CD14-positive monocyte (primary cell): ENCODE measurements around the gene NTN5. TPM values are rescaled to one million over a fixed set of nuclear protein-coding genes. Genes with fewer than 3 reads are reported as not detected.
"Not testable (repeated sequence)": the region's sequence is repeated elsewhere in the genome, so short reads cannot be mapped to it uniquely, and the experiment has no call there.

Experiments
- DNase-seq, 3 donors: peaks; one replicate each; pipeline ENCODE4 v3.0.0-alpha.2; 2011 to 2022
- H2AFZ ChIP-seq: 2 replicates; pipeline ENCODE4 v1.6.0; 2012; ENCODE audit warnings: mild to moderate bottlenecking, low read depth, low read length, inconsistent platforms; ENCODE audit not compliant: insufficient read depth, poor library complexity, severe bottlenecking
- H3K27ac ChIP-seq, 2 donors: 1 replicate in 1 of 2; 2 replicates in 1 of 2; pipeline ENCODE4 v1.5.1; 2012 to 2013; ENCODE audit warnings: low read length in 2 of 2, control low read depth in 1 of 2, inconsistent platforms in 1 of 2, low read depth in 1 of 2, mild to moderate bottlenecking in 1 of 2
- H3K27me3 ChIP-seq, 2 donors: one replicate each; pipeline versions ENCODE4 v1.6.0 to v1.6.1; 2011 to 2013; ENCODE audit warnings: low read length in 2 of 2; ENCODE audit not compliant: control insufficient read depth in 2 of 2, insufficient read depth in 2 of 2
- H3K36me3 ChIP-seq, 2 donors: replicated peaks in 1 of 2; 1 replicate in 1 of 2; 2 replicates in 1 of 2; pipeline versions ENCODE4 v1.5.1 to v1.6.1; 2012 to 2013; ENCODE audit warnings: low read length in 2 of 2, control low read depth in 1 of 2, inconsistent platforms in 1 of 2, mild to moderate bottlenecking in 1 of 2; ENCODE audit not compliant: insufficient read depth in 2 of 2, control insufficient read depth in 1 of 2
- H3K4me1 ChIP-seq, 2 donors: 1 replicate in 1 of 2; 2 replicates in 1 of 2; pipeline versions ENCODE4 v1.5.1 to v1.6.1; 2012 to 2013; ENCODE audit warnings: low read length in 2 of 2, control low read depth in 1 of 2, inconsistent platforms in 1 of 2, mild to moderate bottlenecking in 1 of 2, moderate library complexity in 1 of 2; ENCODE audit not compliant: insufficient read depth in 2 of 2, control insufficient read depth in 1 of 2
- H3K4me2 ChIP-seq: replicated peaks from 2 replicates; pipeline ENCODE3; 2012; ENCODE audit warnings: low read length, moderate library complexity, mild to moderate bottlenecking; ENCODE audit not compliant: poor library complexity, severe bottlenecking; ENCODE audit errors: extremely low read depth
- H3K4me3 ChIP-seq, 3 experiments: fragments of 200-600 bp in 1 of 3; sonication (generic) in 1 of 3; replicated peaks in 1 of 3; 1 replicate in 2 of 3; 2 replicates in 1 of 3; pipeline ENCODE4 v1.5.1; 2011 to 2013; ENCODE audit warnings: low read length in 3 of 3, mild to moderate bottlenecking in 3 of 3, control low read depth in 2 of 3, low read depth in 2 of 3, inconsistent platforms in 1 of 3, moderate library complexity in 1 of 3
- H3K79me2 ChIP-seq: 2 replicates; pipeline ENCODE4 v1.6.0; 2012; ENCODE audit warnings: mild to moderate bottlenecking, control low read depth, inconsistent platforms, low read length, moderate library complexity; ENCODE audit not compliant: insufficient read depth
- H3K9ac ChIP-seq: 2 replicates; pipeline ENCODE4 v1.6.0; 2017; ENCODE audit warnings: low read length, mild to moderate bottlenecking; ENCODE audit not compliant: insufficient read depth, poor library complexity, severe bottlenecking
- H3K9me3 ChIP-seq, 2 donors: replicated peaks in 1 of 2; 1 replicate in 1 of 2; 2 replicates in 1 of 2; pipeline versions ENCODE4 v1.5.1 to v1.6.1; 2012 to 2013; ENCODE audit warnings: low read length in 2 of 2, control low read depth in 1 of 2; ENCODE audit not compliant: control insufficient read depth in 1 of 2, insufficient read depth in 1 of 2
- H4K20me1 ChIP-seq: 2 replicates; pipeline ENCODE4 v1.6.0; 2012; ENCODE audit warnings: mild to moderate bottlenecking, low read length, control low read depth, moderate library complexity; ENCODE audit not compliant: insufficient read depth
- H3K27ac Mint-ChIP-seq, 7 donors: one replicate each; pipeline ENCODE4 v1.8.0; 2020; ENCODE audit warnings: mild to moderate bottlenecking in 7 of 7, mixed read lengths in 7 of 7, moderate library complexity in 6 of 7, inconsistent platforms in 2 of 7
- H3K27me3 Mint-ChIP-seq, 3 donors: one replicate each; pipeline ENCODE4 v1.8.0; 2021 to 2022; ENCODE audit warnings: low read depth in 3 of 3, mild to moderate bottlenecking in 3 of 3, mixed read lengths in 3 of 3, moderate library complexity in 3 of 3, inconsistent platforms in 1 of 3
- H3K36me3 Mint-ChIP-seq, 2 donors: one replicate each; pipeline ENCODE4 v1.8.0; 2020; ENCODE audit warnings: mixed read lengths in 2 of 2, inconsistent platforms in 1 of 2, mild to moderate bottlenecking in 1 of 2
- H3K4me1 Mint-ChIP-seq: one replicate; pipeline ENCODE4 v1.8.0; 2020; ENCODE audit warnings: mild to moderate bottlenecking, mixed read lengths
- H3K4me3 Mint-ChIP-seq, 2 donors: one replicate each; pipeline ENCODE4 v1.8.0; 2020; ENCODE audit warnings: mild to moderate bottlenecking in 2 of 2, mixed read lengths in 2 of 2, moderate library complexity in 1 of 2
- H3K9me3 Mint-ChIP-seq, 7 donors: one replicate each; pipeline ENCODE4 v1.8.0; 2020 to 2022; ENCODE audit warnings: mixed read lengths in 7 of 7, mild to moderate bottlenecking in 6 of 7, moderate library complexity in 6 of 7, inconsistent platforms in 2 of 7
- WGBS: methylation state at CpG from one replicate; pipeline ENCODE4 v1.1.5; 2013; ENCODE audit warnings: missing lambda C conversion rate; ENCODE audit not compliant: insufficient coverage; 5-methylcytosine and 5-hydroxymethylcytosine counted together
- intact Hi-C, 2 donors: fragments of 100-400 bp; cut with micrococcal nuclease; formaldehyde crosslinking; loops; one replicate each; pipeline versions ENCODE4 v1.15.0 to v1.15.1; 2023
- polyA plus RNA-seq, 3 donors: library from polyadenylated mRNA; depleted of rRNA in 1 of 3; unstranded in 2 of 3; stranded (reverse) in 1 of 3; fragments of 300-500 nt in 2 of 3; fragments of >200 nt in 1 of 3; fragmentation: Illumina TruSeq in 2 of 3; gene quantifications; 1 replicate in 2 of 3; 2 replicates in 1 of 3; pipeline ENCODE4 v1.2.3, GENCODE V29; 2012 to 2021
- TF ChIP-seq, protein P1 (sequence below): fragments of 200-600 bp; IDR thresholded peaks from one replicate; pipeline ENCODE4 v1.8.0; 2022; ENCODE audit warnings: antibody characterized with exemption, mild to moderate bottlenecking

Gene NTN5
- polyA plus RNA-seq, 3 donors, result 0.44 TPM; not detected in 2

- intact Hi-C loops, result no loop called here
- no peak overlapping the region for H3K4me2 ChIP-seq
- H3K36me3 Mint-ChIP-seq, result no peaks in the 10 kb centered on the region
- H3K27ac ChIP-seq, result no peak overlapping the region
- H3K27me3 ChIP-seq, result no peaks in the 10 kb centered on the region
- no peaks in the 10 kb centered on the region for H3K9me3 ChIP-seq
- no peak overlapping the region for H3K9ac ChIP-seq
- no peaks in the 10 kb centered on the region for H3K4me1 ChIP-seq
- H4K20me1 ChIP-seq, result no peaks in the 10 kb centered on the region
- no peaks in the 10 kb centered on the region for H3K36me3 ChIP-seq
- no peak overlapping the region for H3K4me3 ChIP-seq
- no peak for DNase-seq
- TF ChIP-seq, protein P1, sequence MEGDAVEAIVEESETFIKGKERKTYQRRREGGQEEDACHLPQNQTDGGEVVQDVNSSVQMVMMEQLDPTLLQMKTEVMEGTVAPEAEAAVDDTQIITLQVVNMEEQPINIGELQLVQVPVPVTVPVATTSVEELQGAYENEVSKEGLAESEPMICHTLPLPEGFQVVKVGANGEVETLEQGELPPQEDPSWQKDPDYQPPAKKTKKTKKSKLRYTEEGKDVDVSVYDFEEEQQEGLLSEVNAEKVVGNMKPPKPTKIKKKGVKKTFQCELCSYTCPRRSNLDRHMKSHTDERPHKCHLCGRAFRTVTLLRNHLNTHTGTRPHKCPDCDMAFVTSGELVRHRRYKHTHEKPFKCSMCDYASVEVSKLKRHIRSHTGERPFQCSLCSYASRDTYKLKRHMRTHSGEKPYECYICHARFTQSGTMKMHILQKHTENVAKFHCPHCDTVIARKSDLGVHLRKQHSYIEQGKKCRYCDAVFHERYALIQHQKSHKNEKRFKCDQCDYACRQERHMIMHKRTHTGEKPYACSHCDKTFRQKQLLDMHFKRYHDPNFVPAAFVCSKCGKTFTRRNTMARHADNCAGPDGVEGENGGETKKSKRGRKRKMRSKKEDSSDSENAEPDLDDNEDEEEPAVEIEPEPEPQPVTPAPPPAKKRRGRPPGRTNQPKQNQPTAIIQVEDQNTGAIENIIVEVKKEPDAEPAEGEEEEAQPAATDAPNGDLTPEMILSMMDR, result no peak
- WGBS, result 100% methylated on average over 3 of the region's 7 CpGs
- no peak overlapping the region for H3K27ac Mint-ChIP-seq
- H3K4me1 Mint-ChIP-seq, result peaks cover 4% of the 10 kb centered on the region
- H3K27me3 Mint-ChIP-seq, result peaks cover 2 to 10% (median 6%) of the 10 kb centered on the region in 3 donors
- H3K9me3 Mint-ChIP-seq, result peaks cover 0 to 3% (median 0%) of the 10 kb centered on the region in 7 donors
- H3K4me3 Mint-ChIP-seq, result no peak overlapping the region
- H2AFZ ChIP-seq, result no peak overlapping the region
- H3K79me2 ChIP-seq, result no peaks in the 10 kb centered on the region
Measured at GRCh38 chr19:48689449-48689848, 16.6 kb upstream of the NTN5 start.

- intact Hi-C loops, result no loop called here
- no peak overlapping the region for H3K27ac ChIP-seq
Measured at GRCh38 chr19:48687776-48688175, 15.0 kb upstream of the NTN5 start.

GRCh38 chr19:48686637-48687036, 13.8 kb upstream of the NTN5 start:
- H3K9ac ChIP-seq, H3K27ac ChIP-seq, H3K79me2 ChIP-seq, H3K4me1 ChIP-seq, H3K27me3 Mint-ChIP-seq, DNase-seq, H3K36me3 Mint-ChIP-seq, H3K36me3 ChIP-seq, H3K9me3 Mint-ChIP-seq, H3K9me3 ChIP-seq, H3K4me3 ChIP-seq, intact Hi-C loops, H2AFZ ChIP-seq, H3K4me2 ChIP-seq, H4K20me1 ChIP-seq, H3K27ac Mint-ChIP-seq, H3K27me3 ChIP-seq, H3K4me3 Mint-ChIP-seq: not testable (repeated sequence)
- WGBS, result 100% methylated on average over 5 of the region's 7 CpGs
- peaks cover 13% of the 10 kb centered on the region for H3K4me1 Mint-ChIP-seq

More at GRCh38 chr19:48687776-48688175, 15.0 kb upstream of the NTN5 start:
- Histone ChIP-seq H3K9ac (no peak overlapping the region), H3K4me1 (no peaks in the 10 kb centered on the region), H2AFZ (no peak overlapping the region), H3K79me2 (no peaks in the 10 kb centered on the region), H3K9me3 (no peaks in the 10 kb centered on the region), H3K4me2 (no peak overlapping the region), H3K4me3 (no peak overlapping the region), H3K27me3 (no peaks in the 10 kb centered on the region), H3K36me3 (no peaks in the 10 kb centered on the region), H4K20me1 (no peaks in the 10 kb centered on the region)
- H3K27me3 Mint-ChIP-seq, result peaks cover 2 to 8% (median 7%) of the 10 kb centered on the region in 3 donors
- peaks cover 13% of the 10 kb centered on the region for H3K4me1 Mint-ChIP-seq
- no peak overlapping the region for H3K4me3 Mint-ChIP-seq
- H3K27ac Mint-ChIP-seq, result no peak overlapping the region
- 100% methylated on average over 3 of the region's 3 CpGs for WGBS
- TF ChIP-seq, protein P1, result no peak
- no peaks in the 10 kb centered on the region for H3K36me3 Mint-ChIP-seq
- H3K9me3 Mint-ChIP-seq, result peaks cover 0 to 3% (median 0%) of the 10 kb centered on the region in 7 donors
- DNase-seq, result no peak
